Natural killer cell treated with Interleukin-12 subunit alpha and Interleukin-12 subunit beta and Interleukin-15 and Interleukin-18, amount 100 ng/mL, for 72 hours (primary cell): ENCODE data around the gene PFDN6. TPM values are rescaled to one million over a fixed set of nuclear protein-coding genes. Genes with fewer than 3 reads are reported as not detected.

Experiments
- ATAC-seq, 2 donors: fragments of 150-1000 bp; cut with Tn5 transposase in 1 of 2; sonication (Bioruptor Pico), chemical (Tn5 transposase) in 1 of 2; 2 replicates each; pipeline ENCODE4 v1.10.0; 2021
- DNase-seq: peaks from one replicate; pipeline ENCODE4 v3.0.0; 2022; ENCODE audit warnings: low spot score
- H3K27ac Mint-ChIP-seq, 2 donors: 1 replicate in 1 of 2; 2 replicates in 1 of 2; pipeline ENCODE4 v1.8.0; 2022; ENCODE audit warnings: mixed read lengths in 2 of 2, mild to moderate bottlenecking in 1 of 2, moderate library complexity in 1 of 2
- H3K27me3 Mint-ChIP-seq, 2 donors: 1 replicate in 1 of 2; 2 replicates in 1 of 2; pipeline ENCODE4 v1.8.0; 2022; ENCODE audit warnings: mixed read lengths in 2 of 2
- H3K36me3 Mint-ChIP-seq: one replicate; pipeline ENCODE4 v1.8.0; 2022; ENCODE audit warnings: mixed read lengths
- H3K4me1 Mint-ChIP-seq, 2 donors: 1 replicate in 1 of 2; 2 replicates in 1 of 2; pipeline ENCODE4 v1.8.0; 2022; ENCODE audit warnings: low read depth in 2 of 2, mixed read lengths in 2 of 2, mild to moderate bottlenecking in 1 of 2
- H3K4me3 Mint-ChIP-seq: one replicate; pipeline ENCODE4 v1.8.0; 2022; ENCODE audit warnings: mixed read lengths
- H3K9me3 Mint-ChIP-seq: 2 replicates; pipeline ENCODE4 v1.8.0; 2022; ENCODE audit warnings: mixed read lengths
- total RNA-seq, 2 donors: library from RNA; stranded (reverse); gene quantifications; one replicate each; pipeline ENCODE4 v1.2.3, GENCODE V29; 2022

The PFDN6 gene
- total RNA-seq, 2 donors from 2014 or later = 72.0 to 76.8 TPM

- DNase-seq (peak; percentile 45), ATAC-seq (no peak)
- Mint-ChIP-seq H3K9me3 (no peaks in the 10 kb centered on the region), H3K27me3 (no peaks in the 10 kb centered on the region), H3K36me3 (peaks cover 37% of the 10 kb centered on the region), H3K4me1 (peaks cover 66 to 75% of the 10 kb centered on the region in 2 donors), H3K4me3 (peak overlapping the region; percentile 96), H3K27ac (peak overlapping the region; percentile 99)
These were observed 31.1 kb downstream of the PFDN6 start for GRCh38 chr6:33320315-33321181.

- Mint-ChIP-seq H3K9me3 (no peaks in the 10 kb centered on the region), H3K27me3 (no peaks in the 10 kb centered on the region), H3K4me3 (peak overlapping the region; percentile 96), H3K27ac (peak overlapping the region; percentile 99), H3K4me1 (peaks cover 62 to 74% of the 10 kb centered on the region in 2 donors), H3K36me3 (peaks cover 37% of the 10 kb centered on the region)
- ATAC-seq (no peak), DNase-seq (peak; percentile 45)
These were observed 31.8 kb downstream of the PFDN6 start for GRCh38 chr6:33321227-33321626.

- peak; percentile 59 for DNase-seq
- no peaks in the 10 kb centered on the region for H3K9me3 Mint-ChIP-seq
- peaks cover 31% of the 10 kb centered on the region for H3K36me3 Mint-ChIP-seq
- H3K27me3 Mint-ChIP-seq = no peaks in the 10 kb centered on the region
- peak overlapping the region; percentile 99 for H3K27ac Mint-ChIP-seq
- ATAC-seq = no peak
- H3K4me1 Mint-ChIP-seq = peaks cover 45 to 54% of the 10 kb centered on the region in 2 donors
- H3K4me3 Mint-ChIP-seq = peak overlapping the region; percentile 96
These were observed 34.2 kb downstream of the PFDN6 start for GRCh38 chr6:33323623-33323948.

GRCh38 chr6:33324125-33324524 is 34.7 kb downstream of the PFDN6 start:
- no peak for DNase-seq
- H3K9me3 Mint-ChIP-seq = no peaks in the 10 kb centered on the region
- peak overlapping the region; percentile 99 for H3K27ac Mint-ChIP-seq
- H3K4me1 Mint-ChIP-seq = peaks cover 40 to 48% of the 10 kb centered on the region in 2 donors
- no peak for ATAC-seq
- peak overlapping the region; percentile 96 for H3K4me3 Mint-ChIP-seq
- peaks cover 27% of the 10 kb centered on the region for H3K36me3 Mint-ChIP-seq
- no peaks in the 10 kb centered on the region for H3K27me3 Mint-ChIP-seq

GRCh38 chr6:33329058-33329457 is 39.7 kb downstream of the PFDN6 start:
- Mint-ChIP-seq H3K27me3 (no peaks in the 10 kb centered on the region), H3K4me1 (peaks cover 1 to 4% of the 10 kb centered on the region in 2 donors), H3K27ac (no peak overlapping the region), H3K4me3 (no peak overlapping the region), H3K36me3 (no peaks in the 10 kb centered on the region), H3K9me3 (no peaks in the 10 kb centered on the region)
- no peak for DNase-seq
- no peak for ATAC-seq

GRCh38 chr6:33330736-33331135 is 41.3 kb downstream of the PFDN6 start:
- Mint-ChIP-seq H3K4me3 (no peak overlapping the region), H3K36me3 (no peaks in the 10 kb centered on the region), H3K4me1 (no peaks in the 10 kb centered on the region), H3K27ac (no peak overlapping the region), H3K9me3 (no peaks in the 10 kb centered on the region), H3K27me3 (no peaks in the 10 kb centered on the region)
- DNase-seq (no peak), ATAC-seq (no peak)

GRCh38 chr6:33333666-33334065 is 44.3 kb downstream of the PFDN6 start:
- no peaks in the 10 kb centered on the region for H3K36me3 Mint-ChIP-seq
- H3K27me3 Mint-ChIP-seq = no peaks in the 10 kb centered on the region
- H3K27ac Mint-ChIP-seq = no peak overlapping the region
- H3K4me3 Mint-ChIP-seq = no peak overlapping the region
- H3K4me1 Mint-ChIP-seq = no peaks in the 10 kb centered on the region
- DNase-seq (no peak), ATAC-seq (no peak)
- H3K9me3 Mint-ChIP-seq = no peaks in the 10 kb centered on the region

- Mint-ChIP-seq H3K27ac (no peak overlapping the region), H3K27me3 (no peaks in the 10 kb centered on the region), H3K36me3 (no peaks in the 10 kb centered on the region), H3K4me1 (no peaks in the 10 kb centered on the region), H3K4me3 (no peak overlapping the region), H3K9me3 (no peaks in the 10 kb centered on the region)
- ATAC-seq (no peak), DNase-seq (no peak)
These were observed 46.5 kb downstream of the PFDN6 start for GRCh38 chr6:33335916-33336315.

GRCh38 chr6:33336495-33336894 is 47.1 kb downstream of the PFDN6 start:
- H3K27ac Mint-ChIP-seq = no peak overlapping the region

GRCh38 chr6:33339193-33339592 is 49.8 kb downstream of the PFDN6 start:
- peak overlapping the region in 1 of 2 donors; percentile 12 for H3K27ac Mint-ChIP-seq
- peaks cover 7 to 8% of the 10 kb centered on the region in 2 donors for H3K4me1 Mint-ChIP-seq

More at GRCh38 chr6:33336495-33336894, 47.1 kb downstream of the PFDN6 start:
- H3K27me3 Mint-ChIP-seq = no peaks in the 10 kb centered on the region
- H3K4me3 Mint-ChIP-seq = no peak overlapping the region
- no peaks in the 10 kb centered on the region for H3K36me3 Mint-ChIP-seq
- no peaks in the 10 kb centered on the region for H3K9me3 Mint-ChIP-seq
- ATAC-seq = no peak
- DNase-seq = no peak
- H3K4me1 Mint-ChIP-seq = no peaks in the 10 kb centered on the region

More at GRCh38 chr6:33339193-33339592, 49.8 kb downstream of the PFDN6 start:
- no peak for DNase-seq
- Mint-ChIP-seq H3K36me3 (no peaks in the 10 kb centered on the region), H3K27me3 (no peaks in the 10 kb centered on the region), H3K9me3 (no peaks in the 10 kb centered on the region), H3K4me3 (no peak overlapping the region)
- no peak for ATAC-seq

Other genes starting within 250 kb of the PFDN6 start
- gene HLA-DPA1, start 216.0 kb upstream of the PFDN6 start, total RNA-seq = 100 to 1,000 TPM in 1 of 2 donors, 10 to 100 TPM in 1; 33.8 to 145 TPM
- gene HLA-DPB1, start 213.6 kb upstream of the PFDN6 start, total RNA-seq = 10 to 100 TPM; 14.7 to 93.6 TPM
- gene COL11A2, start 97.1 kb upstream of the PFDN6 start, total RNA-seq = 1 to 10 TPM; 1.1 to 1.3 TPM
- gene RXRB, start 88.9 kb upstream of the PFDN6 start, total RNA-seq = 10 to 100 TPM; 43.9 to 50.4 TPM
- 100 to 1,000 TPM in 1 of 2 donors, 10 to 100 TPM in 1; 91.5 to 102 TPM for gene SLC39A7, start 88.7 kb upstream of the PFDN6 start, total RNA-seq
- 1 to 10 TPM; 3.3 to 6.2 TPM for gene HSD17B8, start 84.9 kb upstream of the PFDN6 start, total RNA-seq
- gene RING1, start 81.1 kb upstream of the PFDN6 start, total RNA-seq = 10 to 100 TPM; 31.1 to 35.5 TPM
- 10 to 100 TPM; 48.6 to 76.5 TPM for gene VPS52, start 17.7 kb upstream of the PFDN6 start, total RNA-seq
- gene RPS18, start 17.5 kb upstream of the PFDN6 start, total RNA-seq = 1,000 to 10,000 TPM; 1,431 to 1,446 TPM
- gene B3GALT4, start 12.5 kb upstream of the PFDN6 start, total RNA-seq = 10 to 100 TPM; 10.1 to 11.2 TPM
- 100 to 1,000 TPM in 1 of 2 donors, 10 to 100 TPM in 1; 81.8 to 148 TPM for gene WDR46, start 362 bp upstream of the PFDN6 start, total RNA-seq
- 10 to 100 TPM; 38.1 to 51.4 TPM for gene RGL2, start 9.3 kb downstream of the PFDN6 start, total RNA-seq
- 100 to 1,000 TPM; 243 to 346 TPM for gene TAPBP, start 24.5 kb downstream of the PFDN6 start, total RNA-seq
- gene ZBTB22, start 28.1 kb downstream of the PFDN6 start, total RNA-seq = 10 to 100 TPM in 1 of 2 donors, 1 to 10 TPM in 1; 6.9 to 13.2 TPM
- gene DAXX, start 33.4 kb downstream of the PFDN6 start, total RNA-seq = 10 to 100 TPM; 80.5 to 99.5 TPM
- 100 to 1,000 TPM in 1 of 2 donors, 10 to 100 TPM in 1; 52.9 to 115 TPM for gene KIFC1, start 102.2 kb downstream of the PFDN6 start, total RNA-seq
- 10 to 100 TPM; 46.5 to 66.6 TPM for gene PHF1, start 121.4 kb downstream of the PFDN6 start, total RNA-seq
- 100 to 1,000 TPM; 106 to 156 TPM for gene CUTA, start 128.5 kb downstream of the PFDN6 start, total RNA-seq
- gene SYNGAP1, start 130.5 kb downstream of the PFDN6 start, total RNA-seq = 10 to 100 TPM; 17.7 to 77.0 TPM
- 10 to 100 TPM; 10.9 to 25.4 TPM for gene ZBTB9, start 165.0 kb downstream of the PFDN6 start, total RNA-seq